Caco-2 (cell line): ENCODE results near the gene CERK. TPM values are rescaled to one million over a fixed set of nuclear protein-coding genes. Genes with fewer than 3 reads are reported as not detected.
A peak's percentile ranks its signal among the peaks of the same experiment; 100 is the strongest.

Experiments used
- BruUV-seq: library from RNA; stranded (reverse); fragments of 400-500 nt; replicated peaks from 2 replicates; lab custom pipeline; 2021; lab: Mats Ljungman, UMichigan
- CTCF ChIA-PET: fragments of 300-600 bp; sonication (Branson Sonifier 250); formaldehyde crosslinking; loops from one replicate; lab custom pipeline; 2022; ENCODE audit warnings: antibody characterized with exemption; lab: Charles Lee
- POLR2A ChIA-PET: fragments of 300-600 bp; sonication (Branson Sonifier 250); formaldehyde crosslinking; loops from one replicate; lab custom pipeline; 2022; ENCODE audit warnings: antibody characterized with exemption; lab: Charles Lee
- DNase-seq, 2 experiments: peaks; one replicate each; pipeline versions ENCODE4 v3.0.0 to v3.0.0-alpha.2; 2020 to 2022
- H3K27me3 ChIP-seq: replicated peaks from 2 replicates; pipeline ENCODE4 v1.6.0; 2011; ENCODE audit warnings: low read length; ENCODE audit not compliant: control insufficient read depth, insufficient read depth
- H3K36me3 ChIP-seq: 2 replicates; pipeline ENCODE4 v1.5.1; 2011; ENCODE audit warnings: low read length; ENCODE audit not compliant: control insufficient read depth, insufficient read depth
- H3K4me1 ChIP-seq: fragments of 250-450 bp; sonication (Bioruptor Pico); 2 replicates; pipeline ENCODE4 v1.5.1; 2020; ENCODE audit warnings: mild to moderate bottlenecking
- H3K4me3 ChIP-seq: 2 replicates; pipeline ENCODE4 v1.5.1; 2011; ENCODE audit warnings: low read depth, mild to moderate bottlenecking, control low read depth, low read length
- H3K9me3 ChIP-seq: fragments of 250-450 bp; sonication (Bioruptor Pico); 2 replicates; pipeline ENCODE4 v1.5.1; 2020; ENCODE audit warnings: mild to moderate bottlenecking, moderate library complexity
- H3K27ac Mint-ChIP-seq: one replicate; pipeline ENCODE4 v1.8.0; 2022; ENCODE audit warnings: mixed read lengths; ENCODE audit not compliant: unreplicated experiment
- H3K27me3 Mint-ChIP-seq: one replicate; pipeline ENCODE4 v1.8.0; 2022; ENCODE audit warnings: mixed read lengths; ENCODE audit not compliant: insufficient read depth, unreplicated experiment
- H3K36me3 Mint-ChIP-seq: one replicate; pipeline ENCODE4 v1.8.0; 2022; ENCODE audit warnings: mild to moderate bottlenecking, mixed read lengths; ENCODE audit not compliant: insufficient read depth, unreplicated experiment
- H3K4me1 Mint-ChIP-seq: one replicate; pipeline ENCODE4 v1.8.0; 2022; ENCODE audit warnings: low read depth, mixed read lengths; ENCODE audit not compliant: unreplicated experiment
- H3K4me3 Mint-ChIP-seq: one replicate; pipeline ENCODE4 v1.8.0; 2022; ENCODE audit warnings: mild to moderate bottlenecking, moderate library complexity, mixed read lengths; ENCODE audit not compliant: unreplicated experiment
- H3K9me3 Mint-ChIP-seq: one replicate; pipeline ENCODE4 v1.8.0; 2022; ENCODE audit warnings: mixed read lengths; ENCODE audit not compliant: unreplicated experiment
- intact Hi-C: fragments of 100-400 bp; cut with micrococcal nuclease; formaldehyde crosslinking; loops from one replicate; pipeline ENCODE4 v1.10.0; 2022; ENCODE audit not compliant: unreplicated experiment
- total RNA-seq: library from RNA; stranded (reverse); gene quantifications from 2 replicates; pipeline ENCODE4 v1.2.3, GENCODE V29; 2022
- TF ChIP-seq, protein P1 (sequence below), 2 experiments: fragments of 200-600 bp in 1 of 2; IDR thresholded peaks; 1 replicate in 1 of 2; 2 replicates in 1 of 2; pipeline versions ENCODE4 v1.5.1 to v1.8.0; 2011 to 2022; ENCODE audit warnings: antibody characterized with exemption in 1 of 2, control low read depth in 1 of 2, inconsistent platforms in 1 of 2, low read depth in 1 of 2, low read length in 1 of 2, mild to moderate bottlenecking in 1 of 2, moderate library complexity in 1 of 2; ENCODE audit not compliant: insufficient read depth in 1 of 2, severe bottlenecking in 1 of 2, unreplicated experiment in 1 of 2

Gene CERK
- total RNA-seq, 1 experiment from 2014 or later = 35.0 TPM

DNA sequence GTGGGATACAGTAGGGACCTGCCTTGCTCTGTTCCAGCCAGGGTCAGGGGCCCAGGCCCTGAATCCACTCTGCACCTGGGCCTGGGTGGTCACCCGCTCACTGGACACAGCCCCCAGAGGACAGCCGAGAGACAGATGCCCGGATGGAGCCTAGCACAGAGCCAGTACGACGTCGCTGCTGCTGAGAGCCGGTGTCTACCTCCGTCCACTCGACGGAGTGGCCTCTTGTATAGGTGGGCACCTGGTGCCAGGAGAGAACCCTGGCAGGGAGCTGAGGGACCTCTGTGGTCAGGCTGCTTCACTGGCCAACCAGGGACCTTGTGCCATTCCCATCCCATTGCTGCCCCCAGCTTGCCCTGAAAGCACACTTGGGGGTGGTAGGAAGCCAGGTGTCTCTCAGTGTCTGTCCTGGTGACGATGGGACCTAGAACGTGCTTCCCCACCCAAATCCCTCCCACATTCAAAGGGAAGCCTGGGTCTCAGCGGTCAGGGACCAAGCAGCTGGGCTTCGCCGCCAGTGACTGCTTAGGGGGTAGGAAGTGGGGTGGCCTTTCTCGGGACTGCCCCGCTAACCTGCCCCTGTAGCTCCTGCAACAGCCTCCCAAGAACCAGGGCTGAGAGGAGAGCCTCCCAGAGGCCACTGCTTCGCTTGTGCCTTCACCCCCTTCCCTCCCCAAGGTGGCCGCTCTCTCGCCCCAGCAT lies 10.3 kb upstream of the CERK start:
- POLR2A ChIA-PET = interaction anchor here (1.9 kb wide), 1 partner anchor 14 kb away, joined by 10 read pairs; the partner anchor contains the start of gene TBC1D22A
- Mint-ChIP-seq H3K27ac (peak overlapping the region; percentile 53), H3K4me3 (no peak overlapping the region), H3K36me3 (peaks cover 6% of the 10 kb centered on the region), H3K4me1 (peaks cover 25% of the 10 kb centered on the region), H3K27me3 (no peaks in the 10 kb centered on the region), H3K9me3 (no peaks in the 10 kb centered on the region)
- Histone ChIP-seq H3K4me3 (no peak overlapping the region), H3K36me3 (no peaks in the 10 kb centered on the region), H3K4me1 (peaks cover 27% of the 10 kb centered on the region), H3K27me3 (no peaks in the 10 kb centered on the region), H3K9me3 (peaks cover 5% of the 10 kb centered on the region; the same call in 1 of the 2 replicates)
- no TSS peak for BruUV-seq
- DNase-seq = no peak
- TF ChIP-seq, protein P1, sequence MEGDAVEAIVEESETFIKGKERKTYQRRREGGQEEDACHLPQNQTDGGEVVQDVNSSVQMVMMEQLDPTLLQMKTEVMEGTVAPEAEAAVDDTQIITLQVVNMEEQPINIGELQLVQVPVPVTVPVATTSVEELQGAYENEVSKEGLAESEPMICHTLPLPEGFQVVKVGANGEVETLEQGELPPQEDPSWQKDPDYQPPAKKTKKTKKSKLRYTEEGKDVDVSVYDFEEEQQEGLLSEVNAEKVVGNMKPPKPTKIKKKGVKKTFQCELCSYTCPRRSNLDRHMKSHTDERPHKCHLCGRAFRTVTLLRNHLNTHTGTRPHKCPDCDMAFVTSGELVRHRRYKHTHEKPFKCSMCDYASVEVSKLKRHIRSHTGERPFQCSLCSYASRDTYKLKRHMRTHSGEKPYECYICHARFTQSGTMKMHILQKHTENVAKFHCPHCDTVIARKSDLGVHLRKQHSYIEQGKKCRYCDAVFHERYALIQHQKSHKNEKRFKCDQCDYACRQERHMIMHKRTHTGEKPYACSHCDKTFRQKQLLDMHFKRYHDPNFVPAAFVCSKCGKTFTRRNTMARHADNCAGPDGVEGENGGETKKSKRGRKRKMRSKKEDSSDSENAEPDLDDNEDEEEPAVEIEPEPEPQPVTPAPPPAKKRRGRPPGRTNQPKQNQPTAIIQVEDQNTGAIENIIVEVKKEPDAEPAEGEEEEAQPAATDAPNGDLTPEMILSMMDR (IDR thresholded peaks at IDR 0.05; ENCODE audit: insufficient read depth in 1 of 2, low read depth in 1 of 2, low read length in 1 of 2, severe bottlenecking in 1 of 2, unreplicated experiment in 1 of 2) = no peak
- intact Hi-C loops = no loop called here
- CTCF ChIA-PET = no interaction called here

DNA sequence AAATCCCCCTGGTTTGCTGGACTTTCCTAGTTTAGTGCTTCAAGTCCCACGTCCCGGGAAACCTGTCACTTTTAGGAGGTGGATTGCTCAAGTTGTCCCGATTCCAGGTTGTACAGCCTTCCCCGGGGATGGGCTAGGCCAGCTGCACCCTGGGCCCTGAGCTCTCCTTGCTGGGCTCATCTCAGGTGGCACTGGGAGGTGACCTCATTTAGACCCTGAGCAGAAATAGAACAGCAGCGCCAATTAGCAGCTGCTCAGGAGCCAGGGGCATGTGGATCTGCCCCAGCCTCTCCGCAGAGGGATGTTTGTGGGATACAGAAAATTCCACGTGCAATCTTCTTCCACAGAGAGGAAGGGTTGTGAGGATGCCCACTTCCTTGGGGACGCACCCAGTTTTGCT lies 9.6 kb upstream of the CERK start:
- Mint-ChIP-seq H3K4me3 (no peak overlapping the region), H3K9me3 (no peaks in the 10 kb centered on the region), H3K36me3 (peaks cover 13% of the 10 kb centered on the region), H3K27ac (no peak overlapping the region), H3K4me1 (peaks cover 32% of the 10 kb centered on the region), H3K27me3 (no peaks in the 10 kb centered on the region)
- H3K36me3 ChIP-seq = no peaks in the 10 kb centered on the region
- TF ChIP-seq, protein P1 (IDR thresholded peaks at IDR 0.05; ENCODE audit: insufficient read depth in 1 of 2, low read depth in 1 of 2, low read length in 1 of 2, severe bottlenecking in 1 of 2, unreplicated experiment in 1 of 2) = no peak
- ChIA-PET CTCF (no interaction called here), POLR2A (no interaction called here)
- H3K4me1 ChIP-seq = peaks cover 34% of the 10 kb centered on the region
- no peak for DNase-seq
- BruUV-seq = no TSS peak
- no peak overlapping the region for H3K4me3 ChIP-seq
- no peaks in the 10 kb centered on the region for H3K27me3 ChIP-seq
- intact Hi-C loops = no loop called here
- peaks cover 10% of the 10 kb centered on the region; the same call in 1 of the 2 replicates for H3K9me3 ChIP-seq

DNA sequence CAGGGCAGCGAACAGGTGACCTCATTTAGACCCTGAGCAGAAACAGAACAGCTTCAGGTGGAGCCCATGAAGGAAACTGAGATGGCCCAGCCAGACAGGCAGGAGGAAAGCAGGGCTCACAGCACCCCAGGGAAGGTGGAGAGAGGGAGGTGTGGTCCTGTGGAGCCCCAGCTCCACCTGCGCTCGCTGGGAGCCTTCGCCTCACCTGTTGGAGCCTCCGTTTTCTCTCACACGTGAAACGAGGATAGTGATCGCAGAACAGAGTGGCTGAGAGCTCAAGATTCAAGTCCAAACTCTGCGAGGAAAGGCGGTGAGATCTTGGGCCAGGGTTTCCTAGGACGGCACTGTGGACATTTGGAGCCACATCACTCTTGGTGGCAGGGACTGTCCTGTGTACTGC lies 8.6 kb upstream of the CERK start:
- intact Hi-C loops = no loop called here
- Histone ChIP-seq H3K9me3 (peaks cover 10% of the 10 kb centered on the region; the same call in 1 of the 2 replicates), H3K4me3 (no peak overlapping the region), H3K36me3 (no peaks in the 10 kb centered on the region), H3K4me1 (peaks cover 41% of the 10 kb centered on the region), H3K27me3 (no peaks in the 10 kb centered on the region)
- Mint-ChIP-seq H3K4me1 (peaks cover 42% of the 10 kb centered on the region), H3K9me3 (no peaks in the 10 kb centered on the region), H3K27ac (no peak overlapping the region), H3K36me3 (peaks cover 17% of the 10 kb centered on the region), H3K27me3 (no peaks in the 10 kb centered on the region), H3K4me3 (no peak overlapping the region)
- no peak for DNase-seq
- CTCF ChIA-PET = no interaction called here
- TF ChIP-seq, protein P1 (IDR thresholded peaks at IDR 0.05; ENCODE audit: insufficient read depth in 1 of 2, low read depth in 1 of 2, low read length in 1 of 2, severe bottlenecking in 1 of 2, unreplicated experiment in 1 of 2) = no peak
- BruUV-seq = no TSS peak
- POLR2A ChIA-PET = no interaction called here
